HepG2 (cell line): ENCODE data around the gene MYLK3. TPM values are rescaled to one million over a fixed set of nuclear protein-coding genes. Genes with fewer than 3 reads are reported as not detected.
A peak's percentile ranks its signal among the peaks of the same experiment; 100 is the strongest.

Source experiments
- BRF2 ChIP-seq: sonication (generic); formaldehyde crosslinking; IDR thresholded peaks from 2 replicates; pipeline ENCODE4 v1.8.1; 2022; ENCODE audit warnings: mild to moderate bottlenecking, missing genetic modification reagents
- ESRRA ChIP-seq: sonication (generic); formaldehyde crosslinking; IDR thresholded peaks from 2 replicates; pipeline ENCODE4 v1.5.1; 2020; ENCODE audit warnings: mild to moderate bottlenecking, low read depth, missing genetic modification reagents
- FOXA1 ChIP-seq, 2 experiments: fragments of 450-650 bp in 1 of 2; sonication (generic) in 1 of 2; formaldehyde crosslinking in 1 of 2; IDR thresholded peaks; 2 replicates each; pipeline versions ENCODE4 v1.4.0 to v1.6.1; 2016 to 2020; ENCODE audit warnings: missing genetic modification reagents in 1 of 2
- HDAC6 ChIP-seq: fragments of 200-600 bp; sonication (generic); IDR thresholded peaks from 2 replicates; pipeline ENCODE4 v1.7.0; 2017; ENCODE audit warnings: mild to moderate bottlenecking, antibody characterized with exemption, low read length, low read depth
- HMGXB4 ChIP-seq, 2 experiments: sonication (generic) in 1 of 2; formaldehyde crosslinking in 1 of 2; IDR thresholded peaks; 2 replicates each; pipeline versions ENCODE4 v1.4.0 to v1.6.1; 2018 to 2020; ENCODE audit warnings: missing genetic modification reagents in 2 of 2, borderline replicate concordance in 1 of 2, low read depth in 1 of 2, mild to moderate bottlenecking in 1 of 2, missing biosample characterization in 1 of 2
- HNF4A ChIP-seq: sonication (generic); formaldehyde crosslinking; IDR thresholded peaks from 2 replicates; pipeline ENCODE4 v1.4.0; 2020; ENCODE audit warnings: missing genetic modification reagents
- KDM4B ChIP-seq: sonication (generic); formaldehyde crosslinking; IDR thresholded peaks from 2 replicates; pipeline ENCODE4 v1.4.0; 2020; ENCODE audit warnings: missing genetic modification reagents
- KLF11 ChIP-seq: IDR thresholded peaks from 2 replicates; pipeline ENCODE4 v1.6.1; 2016; ENCODE audit warnings: missing compliant biosample characterization
- MIER3 ChIP-seq: IDR thresholded peaks from 2 replicates; pipeline ENCODE4 v1.6.1; 2016; ENCODE audit warnings: missing compliant biosample characterization, borderline replicate concordance
- MXI1 ChIP-seq: IDR thresholded peaks from 3 replicates; pipeline ENCODE4 v1.6.1; 2012; ENCODE audit warnings: low read depth, low read length, inconsistent platforms, borderline replicate concordance
- NCOA1 ChIP-seq: sonication (generic); formaldehyde crosslinking; IDR thresholded peaks from 2 replicates; pipeline ENCODE4 v1.9.0; 2021; ENCODE audit warnings: missing genetic modification reagents
- NR2F1 ChIP-seq, 2 experiments: fragments of 450-650 bp in 1 of 2; formaldehyde crosslinking in 1 of 2; IDR thresholded peaks; 2 replicates each; pipeline versions ENCODE4 v1.5.0 to v1.6.1; 2016 to 2020; ENCODE audit warnings: mild to moderate bottlenecking in 1 of 2, missing compliant biosample characterization in 1 of 2, missing genetic modification reagents in 1 of 2, moderate library complexity in 1 of 2
- PHF8 ChIP-seq: sonication (generic); formaldehyde crosslinking; IDR thresholded peaks from 2 replicates; pipeline ENCODE4 v1.5.0; 2020; ENCODE audit warnings: missing genetic modification reagents
- SNAPC2 ChIP-seq: sonication (generic); formaldehyde crosslinking; IDR thresholded peaks from 2 replicates; pipeline ENCODE4 v1.8.1; 2022; ENCODE audit warnings: mild to moderate bottlenecking, missing genetic modification reagents
- SRSF9 ChIP-seq: fragments of 200-400 bp; formaldehyde crosslinking; IDR thresholded peaks from 2 replicates; pipeline ENCODE4 v1.6.1; 2018; ENCODE audit warnings: borderline replicate concordance, mild to moderate bottlenecking, low read depth, low read length; ENCODE audit not compliant: insufficient read depth, poor library complexity, severe bottlenecking
- TAF1 ChIP-seq: sonication (generic); formaldehyde crosslinking; IDR thresholded peaks from 2 replicates; pipeline ENCODE4 v1.4.0; 2020; ENCODE audit warnings: missing genetic modification reagents
- THRA ChIP-seq: sonication (generic); formaldehyde crosslinking; IDR thresholded peaks from 2 replicates; pipeline ENCODE4 v1.4.0; 2020; ENCODE audit warnings: missing genetic modification reagents, borderline replicate concordance
- YY1 ChIP-seq: IDR thresholded peaks from 2 replicates; pipeline ENCODE4 v1.6.1; 2011; ENCODE audit warnings: low read length, low read depth, moderate library complexity, mild to moderate bottlenecking; ENCODE audit not compliant: insufficient read depth, insufficient replicate concordance
- ZNF350 ChIP-seq: sonication (generic); formaldehyde crosslinking; IDR thresholded peaks from 2 replicates; pipeline ENCODE4 v1.4.0; 2020; ENCODE audit warnings: mild to moderate bottlenecking, low read depth, missing genetic modification reagents, borderline replicate concordance
- polyA plus RNA-seq, 8 experiments: library from polyadenylated mRNA; depleted of rRNA in 3 of 8; stranded (reverse) in 7 of 8; unstranded in 1 of 8; fragments of >200 nt; fragmentation: Illumina TruSeq in 4 of 8; extraction: Trizol in 4 of 8; gene quantifications; 2 replicates each; pipeline versions ENCODE4 v1.2.1 to v1.2.3, GENCODE V29; 2011 to 2016; ENCODE audit warnings: low read depth in 4 of 8, missing spikeins in 1 of 8, mixed read lengths in 1 of 8; ENCODE audit not compliant: insufficient read depth in 1 of 8
- total RNA-seq, 5 experiments: library from RNA; depleted of rRNA; stranded (reverse); fragments of >200 nt; fragmentation: Illumina TruSeq; extraction: Trizol; gene quantifications; 2 replicates each; pipeline ENCODE4 v1.2.3, GENCODE V29; 2016; ENCODE audit warnings: low read depth in 1 of 5
- TF ChIP-seq, protein P1 (sequence below): IDR thresholded peaks from 2 replicates; pipeline ENCODE4 v1.6.1; 2012; ENCODE audit warnings: inconsistent platforms
- TF ChIP-seq, protein P2 (sequence below): sonication (generic); formaldehyde crosslinking; IDR thresholded peaks from 2 replicates; pipeline ENCODE4 v1.5.1; 2020; ENCODE audit warnings: missing genetic modification reagents, mild to moderate bottlenecking, borderline replicate concordance

MYLK3 gene
- total and polyA plus RNA-seq, 2 of the 13 experiments (the other 11 are each of a cell fraction or from before 2014, with no cell fraction given), result 0.04 to 0.18 TPM

DNA sequence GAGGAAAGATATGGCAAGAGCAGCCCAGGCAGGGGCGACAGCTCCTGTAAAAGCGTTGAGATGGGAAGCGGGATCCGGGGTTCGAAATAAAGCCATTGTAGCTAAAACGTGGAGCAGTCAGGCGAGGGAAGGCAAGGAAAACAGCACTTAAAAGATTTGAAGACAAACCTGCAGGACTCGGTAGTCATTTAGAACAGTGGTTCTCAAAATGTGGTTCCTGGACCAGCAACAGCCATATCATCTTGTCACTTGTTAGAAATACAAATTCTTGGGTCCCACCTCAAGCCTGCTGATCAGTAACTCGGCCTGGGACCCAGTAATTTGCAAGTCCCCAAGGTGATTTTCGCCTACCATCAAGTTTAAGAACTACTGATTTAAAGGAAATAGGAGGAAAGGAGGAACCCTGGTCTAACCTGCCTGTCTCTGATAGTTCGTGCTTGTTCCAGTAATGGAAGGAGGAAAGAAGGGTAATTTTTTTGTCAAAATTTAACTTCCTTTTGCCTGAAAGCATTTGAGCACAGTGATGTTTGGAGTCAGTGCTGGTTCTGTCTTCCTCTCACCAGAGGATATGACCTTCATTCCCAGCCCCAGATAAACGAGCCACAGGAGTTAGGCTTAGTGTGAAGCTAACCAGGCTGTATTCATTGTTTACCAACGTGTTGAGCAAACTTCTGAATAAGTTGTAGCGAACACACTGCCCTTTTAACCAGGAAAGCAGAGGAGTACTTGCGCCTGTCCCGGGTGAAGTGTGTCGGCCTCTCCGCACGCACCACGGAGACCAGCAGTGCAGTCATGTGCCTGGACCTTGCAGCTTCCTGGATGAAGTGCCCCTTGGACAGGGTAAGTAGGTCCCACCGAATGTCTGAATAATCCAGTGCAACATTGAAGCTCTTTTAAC, 57.6 kb downstream of the MYLK3 start (continued):
- TF ChIP-seq HDAC6 (no peak), NR2F1 (CRISPR knock-in tag; IDR thresholded peaks at IDR 0.05) (no peak), PHF8 (CRISPR knock-in tag) (peak; percentile 42), SRSF9 (no peak), SNAPC2 (CRISPR knock-in tag) (no peak), MIER3 (CRISPR knock-in tag) (peak; percentile 70; the same call in 1 of the 2 replicates), MXI1 (peak; percentile 72; the same call in 1 of the 3 replicates), ESRRA (CRISPR knock-in tag) (0 out of 2 replicates have a peak, but pooled peaks have one; percentile 28), KDM4B (CRISPR knock-in tag) (0 out of 2 replicates have a peak, but pooled peaks have one; percentile 60), YY1 (no peak), HMGXB4 (CRISPR knock-in tag; IDR thresholded peaks at IDR 0.05; ENCODE audit: borderline replicate concordance in 1 of 2, low read depth in 1 of 2) (peak in 1 of 2 experiments; percentile 8; a peak in 1 of 4 replicates), NCOA1 (peak; percentile 25; the same call in 1 of the 2 replicates), FOXA1 (IDR thresholded peaks at IDR 0.05) (no peak), FOXA1 (CRISPR knock-in tag; IDR thresholded peaks at IDR 0.05) (peak; percentile 90), THRA (CRISPR knock-in tag) (0 out of 2 replicates have a peak, but pooled peaks have one; percentile 16), TAF1 (0 out of 2 replicates have a peak, but pooled peaks have one; percentile 30), KLF11 (CRISPR knock-in tag) (0 out of 2 replicates have a peak, but pooled peaks have one; percentile 66), BRF2 (CRISPR knock-in tag) (no peak), HNF4A (CRISPR knock-in tag) (peak; percentile 38), ZNF350 (CRISPR knock-in tag) (no peak)
- TF ChIP-seq, protein P1, sequence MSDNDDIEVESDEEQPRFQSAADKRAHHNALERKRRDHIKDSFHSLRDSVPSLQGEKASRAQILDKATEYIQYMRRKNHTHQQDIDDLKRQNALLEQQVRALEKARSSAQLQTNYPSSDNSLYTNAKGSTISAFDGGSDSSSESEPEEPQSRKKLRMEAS, result peak; percentile 84
- TF ChIP-seq, protein P2, sequence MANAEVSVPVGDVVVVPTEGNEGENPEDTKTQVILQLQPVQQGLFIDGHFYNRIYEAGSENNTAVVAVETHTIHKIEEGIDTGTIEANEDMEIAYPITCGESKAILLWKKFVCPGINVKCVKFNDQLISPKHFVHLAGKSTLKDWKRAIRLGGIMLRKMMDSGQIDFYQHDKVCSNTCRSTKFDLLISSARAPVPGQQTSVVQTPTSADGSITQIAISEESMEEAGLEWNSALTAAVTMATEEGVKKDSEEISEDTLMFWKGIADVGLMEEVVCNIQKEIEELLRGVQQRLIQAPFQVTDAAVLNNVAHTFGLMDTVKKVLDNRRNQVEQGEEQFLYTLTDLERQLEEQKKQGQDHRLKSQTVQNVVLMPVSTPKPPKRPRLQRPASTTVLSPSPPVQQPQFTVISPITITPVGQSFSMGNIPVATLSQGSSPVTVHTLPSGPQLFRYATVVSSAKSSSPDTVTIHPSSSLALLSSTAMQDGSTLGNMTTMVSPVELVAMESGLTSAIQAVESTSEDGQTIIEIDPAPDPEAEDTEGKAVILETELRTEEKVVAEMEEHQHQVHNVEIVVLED (CRISPR knock-in tag), result 0 out of 2 replicates have a peak, but pooled peaks have one; percentile 11
